GM18867 (cell line): ENCODE data around the gene HDAC9.

Source experiments
- ATAC-seq: cut with Tn5 transposase; IDR thresholded peaks from one replicate; pipeline ENCODE4 v1.9.1; 2021; ENCODE audit warnings: mild to moderate bottlenecking, moderate library complexity; ENCODE audit not compliant: unreplicated experiment

Gene HDAC9

GRCh38 chr7:18653381-18654155, 158.0 kb downstream of the HDAC9 start:
- no peak for ATAC-seq

DNA sequence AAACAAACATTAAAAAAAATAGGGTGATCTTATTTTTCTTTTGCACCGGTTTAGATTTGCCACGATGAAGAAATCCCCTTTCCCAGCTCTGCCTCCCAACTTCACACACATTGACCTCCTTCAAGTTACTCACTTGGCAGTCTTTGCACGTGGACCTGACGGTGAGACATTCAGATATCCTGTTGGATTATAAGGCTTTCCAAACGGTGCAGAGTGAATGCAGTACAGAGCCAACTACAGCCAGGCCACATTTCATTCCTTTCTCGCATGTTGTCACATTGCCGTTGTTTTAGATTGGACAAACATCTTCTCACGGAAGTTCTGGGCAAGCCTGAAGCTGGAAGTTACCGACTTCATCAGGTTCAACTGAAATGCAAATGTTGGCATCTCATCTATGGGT, 159.2 kb downstream of the HDAC9 start:
- no peak for ATAC-seq

DNA sequence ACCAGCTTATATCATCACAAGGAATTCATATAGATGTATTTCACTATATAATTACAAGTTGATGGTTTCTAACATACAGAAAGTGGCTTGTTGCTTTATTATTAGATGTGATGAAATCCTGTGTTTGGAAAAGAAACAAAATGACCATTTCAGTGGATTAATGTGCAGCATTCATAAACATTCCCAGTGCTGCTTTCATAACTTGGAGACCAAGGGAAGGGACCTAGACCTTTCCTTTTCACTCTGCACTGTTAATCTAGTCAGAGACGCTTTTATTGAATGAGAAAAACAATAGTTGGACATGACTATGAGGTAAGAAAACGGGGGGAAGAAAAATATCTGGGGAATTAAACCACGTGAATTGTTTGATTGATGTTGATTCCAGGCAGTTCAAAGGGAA, 160.0 kb downstream of the HDAC9 start:
- no peak for ATAC-seq

GRCh38 chr7:18655912-18656311, 160.4 kb downstream of the HDAC9 start:
- no peak for ATAC-seq

- no peak for ATAC-seq
Measured at GRCh38 chr7:18656362-18656761, 160.8 kb downstream of the HDAC9 start.

- no peak for ATAC-seq
Measured at GRCh38 chr7:18659746-18660145, 164.2 kb downstream of the HDAC9 start.

DNA sequence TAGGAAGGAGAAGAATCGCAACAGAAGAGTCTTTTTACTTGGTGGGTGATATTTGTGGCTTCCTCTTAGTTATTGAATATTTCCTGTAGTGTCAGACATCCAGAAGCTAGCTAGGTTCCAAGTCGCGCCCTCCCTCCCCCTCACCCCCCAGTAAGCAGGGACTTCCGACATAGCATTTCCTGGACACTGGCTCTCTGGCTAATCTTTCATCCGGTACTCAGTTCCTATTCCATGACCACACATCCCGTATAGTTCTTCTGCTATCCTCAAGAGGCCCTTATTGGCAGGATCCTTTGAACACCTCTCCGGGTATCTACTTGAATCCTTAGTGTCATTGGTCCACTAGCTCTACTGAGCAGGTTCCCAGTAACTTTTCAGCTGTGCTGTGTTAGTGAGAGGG, 167.8 kb downstream of the HDAC9 start:
- no peak for ATAC-seq

DNA sequence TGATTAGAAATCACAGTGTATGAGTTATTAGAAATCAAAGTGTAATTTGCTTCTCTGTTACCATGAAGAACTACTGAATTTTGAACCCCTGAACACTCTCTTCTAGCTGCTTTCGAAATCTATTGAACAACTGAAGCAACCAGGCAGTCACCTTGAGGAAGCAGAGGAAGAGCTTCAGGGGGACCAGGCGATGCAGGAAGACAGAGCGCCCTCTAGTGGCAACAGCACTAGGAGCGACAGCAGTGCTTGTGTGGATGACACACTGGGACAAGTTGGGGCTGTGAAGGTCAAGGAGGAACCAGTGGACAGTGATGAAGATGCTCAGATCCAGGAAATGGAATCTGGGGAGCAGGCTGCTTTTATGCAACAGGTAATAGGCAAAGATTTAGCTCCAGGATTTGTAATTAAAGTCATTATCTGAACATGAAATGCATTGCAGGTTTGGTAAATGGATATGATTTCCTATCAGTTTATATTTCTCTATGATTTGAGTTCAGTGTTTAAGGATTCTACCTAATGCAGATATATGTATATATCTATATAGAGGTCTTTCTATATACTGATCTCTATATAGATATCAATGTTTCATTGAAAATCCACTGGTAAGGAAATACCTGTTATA, 170.7 kb downstream of the HDAC9 start:
- ATAC-seq, result peak; percentile 99

- no peak for ATAC-seq
Measured at GRCh38 chr7:18667466-18667865, 171.9 kb downstream of the HDAC9 start.

DNA sequence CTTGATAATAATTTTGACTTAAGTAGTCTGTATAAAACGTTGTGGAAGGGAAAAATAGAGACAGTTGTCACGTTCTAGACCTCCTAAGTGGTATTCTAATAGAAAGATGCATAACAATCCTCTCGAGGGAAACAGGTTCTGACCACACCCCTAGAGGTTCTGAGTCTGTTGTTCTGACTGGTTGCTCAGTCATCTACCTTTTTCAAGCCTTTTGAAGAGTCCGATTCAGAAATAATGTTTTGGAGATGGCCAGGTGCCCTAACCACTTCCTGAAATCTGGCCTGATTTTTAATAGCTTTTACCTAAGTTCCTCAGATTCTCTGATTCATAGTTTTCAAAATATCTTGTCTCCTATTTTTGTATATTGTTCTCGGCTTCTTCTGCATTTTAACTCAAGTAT, 175.6 kb downstream of the HDAC9 start:
- ATAC-seq, result no peak

DNA sequence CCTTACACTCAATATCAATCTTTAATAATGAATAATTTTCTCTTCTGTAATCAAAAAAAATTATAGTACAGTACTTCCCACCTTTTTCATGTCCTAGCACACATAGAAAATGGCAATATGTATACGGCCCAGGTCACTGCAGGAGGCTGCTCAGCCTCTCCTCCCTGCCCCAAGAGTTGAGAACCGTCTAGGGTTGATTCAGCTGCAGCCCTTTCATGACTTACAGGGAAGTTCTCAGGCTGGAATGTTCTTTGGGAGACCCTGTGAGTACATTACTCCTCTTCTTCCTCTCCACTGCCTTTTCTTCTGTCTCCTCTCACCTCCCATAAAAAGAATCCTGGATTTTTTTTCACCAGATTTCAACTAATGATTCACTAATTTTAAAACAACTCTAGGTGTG, 180.0 kb downstream of the HDAC9 start:
- no peak for ATAC-seq

DNA sequence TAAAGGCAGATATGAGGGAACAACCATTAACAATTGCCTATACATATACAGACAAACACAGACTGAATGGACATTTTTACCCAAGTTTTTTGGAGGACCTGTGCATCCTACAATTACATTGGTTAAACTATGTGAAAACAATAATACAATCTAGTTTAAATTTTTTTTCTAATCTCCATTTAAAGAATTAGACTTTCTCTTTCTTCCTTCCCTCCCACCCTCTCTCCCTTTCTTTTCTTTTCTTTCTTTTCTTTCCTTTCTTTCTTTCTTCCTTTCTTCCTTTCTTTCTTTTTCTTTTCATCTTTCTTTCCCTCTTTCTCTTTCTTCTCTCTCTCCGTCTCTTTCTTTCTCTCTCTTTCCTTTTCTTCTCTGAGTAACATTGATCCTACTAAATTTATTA, 183.7 kb downstream of the HDAC9 start:
- no peak for ATAC-seq

DNA sequence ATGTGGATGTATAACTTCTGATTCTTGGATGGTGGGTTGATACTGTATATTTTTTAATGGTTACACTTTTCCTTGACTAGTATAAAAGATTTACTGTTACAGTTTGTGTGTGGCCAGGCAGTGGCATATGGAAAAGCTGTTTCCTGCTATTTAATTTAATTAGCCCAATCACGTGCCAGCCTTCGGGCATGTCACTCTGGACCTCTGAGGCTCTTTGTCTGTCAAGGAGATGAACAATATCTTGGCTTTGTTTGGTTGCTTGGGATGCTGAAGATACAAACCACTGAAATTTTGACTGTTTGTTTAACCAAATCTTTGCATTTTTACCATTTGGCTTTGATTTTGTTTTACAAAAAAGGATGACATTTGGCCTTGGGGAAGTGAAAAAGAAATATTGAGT, 185.0 kb downstream of the HDAC9 start:
- no peak for ATAC-seq

GRCh38 chr7:18684916-18685315, 189.4 kb downstream of the HDAC9 start:
- ATAC-seq, result no peak

DNA sequence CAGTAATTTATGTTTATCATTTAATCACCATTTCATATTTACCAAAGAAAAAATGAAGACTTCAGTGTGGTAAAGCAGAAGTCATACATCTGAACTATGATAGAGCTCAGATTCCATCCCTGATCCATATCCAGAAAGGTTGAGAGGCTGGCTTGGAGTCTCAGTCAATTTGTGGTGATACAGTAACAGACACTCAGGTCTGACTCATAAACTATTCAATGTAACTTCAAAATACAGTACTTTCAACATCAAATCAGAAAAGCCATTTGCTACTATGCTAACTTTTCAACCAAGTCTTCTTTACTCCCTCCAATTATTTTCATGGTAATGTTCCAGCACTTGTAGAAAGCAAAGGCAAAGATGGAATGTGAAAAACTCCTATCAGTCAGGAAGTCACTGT, 190.4 kb downstream of the HDAC9 start:
- no peak for ATAC-seq

DNA sequence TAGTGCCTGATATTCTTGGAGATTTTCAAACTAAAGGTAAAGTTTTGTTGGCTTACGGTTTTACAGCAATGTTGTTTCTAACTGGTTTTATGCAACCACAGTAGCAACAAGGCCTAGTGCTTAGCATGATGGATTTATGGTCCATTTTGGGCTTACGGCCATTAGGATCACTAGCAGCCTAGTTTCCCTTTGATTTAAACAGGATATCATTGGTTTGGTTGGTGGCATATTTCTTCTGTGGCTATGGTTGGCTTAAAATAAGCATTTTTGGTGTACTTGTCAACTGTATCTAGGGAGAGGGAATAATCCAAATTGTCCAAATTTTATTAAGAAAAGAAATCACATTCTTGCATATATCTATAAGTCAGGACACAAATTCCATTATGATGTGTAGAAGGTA, 194.0 kb downstream of the HDAC9 start:
- ATAC-seq, result no peak

DNA sequence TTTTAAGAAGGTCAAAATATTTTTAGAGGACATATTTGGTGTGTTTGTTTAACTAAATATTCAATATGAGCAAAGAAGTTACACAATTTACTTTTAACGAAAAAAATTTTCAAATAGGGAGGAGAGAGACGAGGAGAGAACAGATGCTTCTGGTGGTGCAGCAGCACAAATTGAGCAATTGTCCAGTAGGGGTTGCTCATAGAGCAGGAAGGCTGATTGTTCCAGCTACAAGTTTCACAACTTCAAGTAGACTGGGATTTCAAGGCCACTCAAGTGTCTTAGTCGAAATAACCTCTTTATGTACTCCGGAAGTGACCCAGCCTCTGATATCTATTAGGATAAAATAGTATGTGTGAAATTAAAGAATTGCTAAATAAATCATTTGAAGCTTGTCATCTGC, 197.9 kb downstream of the HDAC9 start:
- ATAC-seq, result no peak

- no peak for ATAC-seq
Measured at GRCh38 chr7:18693816-18694215, 198.3 kb downstream of the HDAC9 start.

- ATAC-seq, result no peak
Measured at GRCh38 chr7:18694484-18694883, 198.9 kb downstream of the HDAC9 start.

DNA sequence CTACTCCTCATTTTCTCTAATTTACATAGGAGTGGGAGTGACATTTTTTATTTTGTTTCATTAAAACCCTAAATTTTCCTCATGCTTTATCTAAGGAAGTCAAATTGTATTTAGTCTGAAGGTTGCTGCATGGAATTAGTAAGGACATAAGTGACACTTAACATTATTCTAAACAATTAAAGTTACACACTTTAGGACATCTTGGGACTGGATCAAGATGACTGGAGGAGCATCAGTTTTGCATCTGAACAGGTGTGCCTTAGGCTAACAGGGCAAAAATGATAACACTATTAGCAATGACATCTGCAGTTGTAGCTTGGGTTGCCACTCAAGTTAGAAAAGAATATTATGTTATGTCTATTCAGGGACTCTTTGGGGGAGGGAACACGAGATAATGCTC, 199.4 kb downstream of the HDAC9 start:
- ATAC-seq, result no peak

GRCh38 chr7:18698258-18698734, 202.7 kb downstream of the HDAC9 start:
- no peak for ATAC-seq

- peak; percentile 65 for ATAC-seq
Measured at GRCh38 chr7:18700147-18700546, 204.6 kb downstream of the HDAC9 start.
